HTR-8/SVneo (cell line): ENCODE data around the gene MATCAP1.

Source experiments
- DNase-seq: peaks from one replicate; pipeline ENCODE4 v3.0.0; 2011; ENCODE audit warnings: low spot score, mixed read lengths; ENCODE audit not compliant: insufficient read length
- FAIRE-seq: peaks from 2 replicates; lab custom pipeline; 2011; peaks lifted over from hg19 to GRCh38; lab: Jason Lieb, UNC

Gene MATCAP1

DNA sequence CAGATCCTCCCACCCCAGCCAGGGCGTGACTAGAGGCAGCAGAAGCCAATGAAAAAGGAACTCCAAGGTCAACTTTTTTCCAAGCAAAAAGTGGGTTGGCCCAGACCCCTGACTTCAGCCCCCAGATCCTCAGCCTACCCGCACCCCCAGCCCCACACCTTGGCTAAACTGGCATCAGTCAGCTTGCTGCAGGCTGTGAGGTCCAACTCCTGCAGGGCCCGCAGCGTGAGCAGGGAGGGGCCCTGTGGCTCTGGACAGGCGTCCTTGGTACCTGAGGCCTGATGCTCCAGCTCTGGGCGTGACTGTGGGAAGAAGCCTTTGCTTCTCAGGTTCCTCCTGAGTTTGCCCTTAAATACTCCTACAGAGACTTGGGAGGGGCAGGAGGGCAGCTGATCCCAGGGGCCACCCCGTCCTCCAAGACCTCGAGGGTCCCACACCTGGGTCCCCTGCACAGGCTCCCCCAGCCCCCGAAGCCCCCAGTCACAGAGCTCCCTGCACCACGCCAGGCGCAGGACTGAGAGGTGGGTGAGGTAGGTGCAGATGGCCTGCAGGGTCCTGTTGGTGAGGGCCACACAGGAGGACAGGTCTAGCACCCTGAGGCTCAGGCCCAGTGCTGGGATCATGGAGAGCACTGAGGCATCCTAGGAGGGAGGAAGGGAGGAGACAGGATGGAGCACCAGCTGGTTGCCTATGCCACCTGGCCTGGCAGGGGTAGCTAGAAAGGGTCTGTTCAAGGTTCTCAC lies 24.6 kb upstream of the MATCAP1 start:
- FAIRE-seq = no peak
- DNase-seq = no peak

DNA sequence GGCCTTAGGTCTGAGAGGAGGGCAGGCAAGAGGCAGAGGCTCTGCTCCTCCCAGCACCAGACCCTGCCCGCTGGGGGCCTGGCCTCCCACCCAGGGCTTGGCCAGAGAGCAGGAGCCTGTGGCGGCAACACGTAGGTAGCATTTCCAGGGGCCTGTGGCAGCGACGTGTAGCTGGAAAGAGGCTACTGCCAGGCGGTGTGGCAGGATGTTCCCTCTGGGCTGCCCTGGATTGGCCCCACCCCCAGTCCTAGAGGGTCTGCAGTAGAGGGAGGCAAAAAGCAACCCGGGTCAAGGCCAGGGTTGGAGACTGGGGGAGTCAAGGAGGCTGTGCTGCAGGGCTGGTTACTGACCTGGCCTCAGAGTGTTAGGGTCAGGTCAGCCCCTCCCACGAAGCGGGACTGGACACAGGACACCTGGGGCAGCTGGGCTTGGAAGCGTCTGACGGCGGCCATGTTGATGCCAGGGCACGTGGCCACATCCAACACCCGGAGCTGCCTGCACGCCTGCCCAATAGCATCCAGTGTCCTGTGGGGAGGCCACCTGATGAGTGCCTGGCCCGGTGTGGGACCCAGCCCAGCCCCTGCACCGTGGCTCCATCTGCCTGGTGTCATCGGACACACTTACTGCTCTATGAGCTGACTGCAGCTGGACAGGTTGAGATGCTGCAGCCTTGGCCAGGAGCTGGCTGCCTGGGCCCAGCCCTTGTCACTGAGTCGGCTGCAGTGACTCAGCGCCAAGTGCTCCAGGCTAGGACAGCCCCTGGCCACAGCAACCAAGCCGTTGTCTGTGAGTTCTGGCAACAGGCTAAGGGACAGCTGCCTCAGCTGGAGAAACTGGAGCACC lies 23.7 kb upstream of the MATCAP1 start:
- peak; percentile 83 for FAIRE-seq
- peak; percentile 28 for DNase-seq

DNA sequence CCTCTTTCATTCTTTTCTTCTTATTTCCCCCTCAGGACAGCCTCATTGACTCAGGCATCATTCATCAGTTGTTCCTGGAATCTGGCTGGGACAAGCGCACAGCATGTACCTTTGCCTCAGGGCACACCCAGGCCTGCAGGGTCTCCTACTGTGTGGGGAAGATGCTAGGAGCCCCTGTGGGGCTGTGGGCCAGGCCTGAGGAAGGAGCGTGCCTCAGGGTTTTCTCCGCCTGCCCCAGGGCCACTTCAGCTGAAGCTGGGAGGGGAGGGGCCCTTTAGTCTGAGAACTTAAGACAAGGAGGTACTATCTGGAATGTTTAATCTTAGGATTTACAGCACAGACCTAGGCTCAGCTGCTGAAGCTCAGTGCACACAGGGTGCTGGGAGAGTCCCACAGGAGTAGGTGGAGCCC lies 23.1 kb upstream of the MATCAP1 start:
- no peak for FAIRE-seq
- peak; percentile 40 for DNase-seq

DNA sequence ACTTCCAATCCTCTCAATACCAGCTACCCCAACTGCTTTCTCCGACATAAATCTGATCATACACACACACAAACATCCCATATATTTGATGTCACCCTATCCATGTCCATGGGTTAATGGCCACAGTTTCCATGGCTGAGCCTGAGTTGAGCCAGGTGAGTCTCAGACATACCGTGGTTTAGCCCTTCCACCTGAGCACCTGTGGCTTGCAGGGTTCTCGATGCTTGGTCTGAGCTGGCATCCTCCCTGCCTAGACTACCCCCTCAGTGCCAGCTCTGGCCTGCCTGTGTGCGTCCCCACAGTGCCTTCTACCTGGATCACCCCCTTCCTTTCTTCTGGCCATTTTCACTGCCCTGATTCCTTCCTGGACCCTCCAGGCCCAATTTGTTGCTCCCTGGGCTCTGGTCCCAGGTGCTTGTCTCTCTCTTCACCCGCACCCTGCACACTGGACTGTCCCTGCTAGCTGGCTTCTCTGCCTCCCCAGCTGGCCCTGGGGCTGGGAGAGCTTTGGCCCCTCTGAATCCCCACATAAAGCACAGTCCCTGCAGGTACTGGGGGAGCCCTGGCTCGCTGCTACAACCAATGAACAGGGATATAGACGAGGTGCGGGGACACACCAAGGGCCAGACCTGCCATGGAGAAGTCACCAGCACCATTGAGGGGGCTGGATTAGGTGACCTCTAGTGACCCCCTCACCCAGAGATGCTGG lies 22.5 kb upstream of the MATCAP1 start:
- DNase-seq (no peak), FAIRE-seq (peak; percentile 52)

DNA sequence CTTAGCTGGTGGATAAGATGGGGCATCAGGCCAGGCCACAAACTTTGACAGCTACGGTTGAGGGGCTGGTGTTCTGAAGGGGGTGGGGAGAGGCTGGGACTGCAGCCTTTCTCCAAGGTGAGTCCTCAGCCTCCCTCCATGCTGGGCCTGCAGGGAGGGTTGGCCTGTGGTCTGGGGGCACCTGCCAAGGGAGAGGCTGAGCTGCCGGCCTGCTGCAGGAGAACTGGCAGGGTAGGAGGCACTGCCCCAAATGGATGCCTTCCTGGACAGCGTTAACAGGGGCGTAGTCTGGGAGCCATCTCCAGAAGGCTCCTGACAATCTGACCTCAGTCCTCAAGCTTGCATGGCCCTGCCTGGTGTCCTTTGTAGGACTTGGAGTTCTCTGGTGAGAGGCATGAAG lies 20.3 kb upstream of the MATCAP1 start:
- DNase-seq = no peak
- FAIRE-seq = no peak

DNA sequence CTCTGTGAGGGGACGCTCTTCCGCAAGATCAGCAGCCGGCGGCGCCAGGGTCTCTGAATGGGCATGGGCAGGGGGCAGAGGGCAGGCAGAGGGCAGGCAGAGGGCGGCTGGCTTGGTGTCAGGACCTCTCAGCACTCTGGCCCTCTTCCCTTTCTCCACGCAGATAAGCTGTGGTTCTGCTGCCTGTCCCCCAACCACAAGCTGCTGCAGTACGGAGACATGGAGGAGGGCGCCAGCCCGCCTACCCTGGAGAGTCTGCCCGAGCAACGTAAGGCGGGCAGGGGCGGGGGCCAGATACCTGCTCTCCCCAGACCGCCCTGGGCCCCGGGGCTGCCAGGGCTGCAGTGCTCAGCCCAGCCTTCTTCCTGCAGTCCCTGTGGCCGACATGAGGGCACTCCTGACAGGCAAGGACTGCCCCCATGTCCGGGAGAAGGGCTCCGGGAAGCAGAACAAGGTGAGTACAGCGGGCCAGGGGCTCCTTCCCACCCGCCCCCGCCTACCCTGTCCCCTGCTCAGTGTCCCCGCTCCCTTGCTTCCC lies 19.3 kb upstream of the MATCAP1 start:
- FAIRE-seq = no peak
- no peak for DNase-seq

DNA sequence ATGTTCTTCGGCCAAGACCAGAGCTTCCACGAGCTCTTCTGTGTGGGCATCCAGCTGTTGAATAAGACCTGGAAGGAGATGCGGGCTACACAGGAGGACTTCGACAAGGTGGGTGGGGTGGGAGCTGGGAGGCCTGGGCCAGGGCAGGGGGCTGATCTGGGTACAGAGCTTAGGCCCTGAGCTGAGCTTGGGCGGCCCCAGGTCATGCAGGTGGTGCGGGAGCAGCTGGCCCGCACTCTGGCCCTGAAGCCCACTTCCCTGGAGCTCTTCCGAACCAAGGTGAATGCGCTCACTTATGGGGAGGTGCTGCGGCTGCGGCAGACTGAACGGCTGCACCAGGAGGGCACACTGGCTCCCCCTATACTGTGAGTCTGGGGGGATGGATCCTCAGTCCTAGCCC lies 18.7 kb upstream of the MATCAP1 start:
- no peak for FAIRE-seq

DNA sequence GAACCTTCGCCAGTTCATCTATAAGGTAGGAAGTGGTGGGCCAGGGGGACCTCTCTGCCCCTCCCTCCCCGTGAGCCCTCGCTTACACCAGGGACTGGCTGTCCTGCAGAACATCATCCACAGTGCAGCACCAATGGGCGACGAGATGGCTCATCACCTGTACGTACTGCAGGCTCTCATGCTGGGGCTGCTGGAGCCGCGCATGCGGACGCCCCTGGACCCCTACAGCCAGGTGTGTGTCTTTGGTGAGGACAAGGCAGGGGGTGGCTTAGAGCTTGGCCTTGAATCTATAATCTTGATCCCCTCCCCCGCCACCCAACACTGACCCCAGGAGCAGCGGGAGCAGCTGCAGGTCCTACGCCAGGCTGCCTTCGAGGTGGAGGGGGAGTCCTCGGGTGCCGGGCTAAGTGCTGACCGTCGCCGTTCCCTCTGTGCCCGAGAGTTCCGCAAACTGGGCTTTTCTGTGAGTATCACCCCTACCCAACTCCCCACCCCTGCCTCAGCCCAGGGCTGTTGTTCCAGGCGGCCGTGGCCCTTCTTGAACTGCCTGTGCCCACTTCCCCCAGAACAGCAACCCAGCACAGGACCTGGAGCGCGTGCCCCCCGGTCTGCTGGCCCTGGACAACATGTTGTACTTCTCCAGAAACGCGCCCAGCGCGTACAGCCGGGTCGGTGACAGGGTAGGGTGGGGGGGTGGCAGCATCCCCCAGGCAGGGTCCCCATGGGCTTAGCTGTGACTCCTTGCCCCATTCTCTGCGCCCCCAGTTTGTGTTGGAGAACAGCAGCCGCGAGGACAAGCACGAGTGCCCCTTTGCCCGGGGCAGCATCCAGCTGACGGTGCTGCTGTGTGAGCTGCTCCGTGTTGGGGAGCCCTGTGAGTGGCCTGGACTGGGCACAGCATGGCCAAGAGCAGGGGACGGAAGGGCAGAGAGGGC lies 17.9 kb upstream of the MATCAP1 start:
- FAIRE-seq (no peak), DNase-seq (no peak)

More for the DNA sequence above, 18.7 kb upstream of the MATCAP1 start:
- DNase-seq = no peak

DNA sequence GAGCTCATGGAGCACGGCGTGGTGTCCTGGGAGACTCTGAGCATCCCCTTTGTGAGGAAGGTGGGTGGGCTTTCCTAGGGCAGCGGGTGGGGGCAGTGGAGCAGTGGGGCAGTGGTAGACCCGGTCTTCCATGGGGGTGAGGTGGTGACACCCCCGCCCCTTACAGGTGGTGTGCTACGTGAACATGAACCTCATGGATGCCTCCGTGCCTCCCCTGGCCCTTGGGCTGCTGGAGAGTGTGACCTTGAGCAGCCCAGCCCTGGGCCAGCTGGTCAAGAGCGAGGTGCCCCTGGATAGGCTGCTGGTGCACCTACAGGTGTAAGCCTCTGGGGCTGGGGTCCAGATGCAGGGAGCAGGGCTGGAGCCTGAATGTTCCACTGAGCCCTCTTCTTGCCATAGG lies 16.7 kb upstream of the MATCAP1 start:
- no peak for DNase-seq
- FAIRE-seq = peak; percentile 51

DNA sequence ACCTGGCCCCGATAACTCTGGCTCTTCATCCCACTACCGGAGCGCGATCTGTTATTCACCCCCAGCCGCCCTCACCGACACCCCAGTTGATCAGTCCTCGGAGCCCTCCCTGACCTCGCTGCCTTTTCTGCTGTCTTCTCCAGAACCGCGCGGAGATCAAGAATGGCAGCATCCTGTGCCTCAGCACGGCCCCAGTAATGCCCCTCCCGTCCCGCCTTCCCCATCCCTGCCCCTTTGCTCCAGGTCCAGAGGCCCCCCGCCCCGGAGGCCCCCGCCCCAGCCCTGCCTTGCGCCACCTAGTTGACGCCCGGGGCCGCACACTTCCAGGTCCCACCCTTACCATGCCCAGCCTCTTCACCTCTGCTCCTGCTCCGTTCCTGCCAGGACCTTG lies 16.0 kb upstream of the MATCAP1 start:
- FAIRE-seq = no peak

DNA sequence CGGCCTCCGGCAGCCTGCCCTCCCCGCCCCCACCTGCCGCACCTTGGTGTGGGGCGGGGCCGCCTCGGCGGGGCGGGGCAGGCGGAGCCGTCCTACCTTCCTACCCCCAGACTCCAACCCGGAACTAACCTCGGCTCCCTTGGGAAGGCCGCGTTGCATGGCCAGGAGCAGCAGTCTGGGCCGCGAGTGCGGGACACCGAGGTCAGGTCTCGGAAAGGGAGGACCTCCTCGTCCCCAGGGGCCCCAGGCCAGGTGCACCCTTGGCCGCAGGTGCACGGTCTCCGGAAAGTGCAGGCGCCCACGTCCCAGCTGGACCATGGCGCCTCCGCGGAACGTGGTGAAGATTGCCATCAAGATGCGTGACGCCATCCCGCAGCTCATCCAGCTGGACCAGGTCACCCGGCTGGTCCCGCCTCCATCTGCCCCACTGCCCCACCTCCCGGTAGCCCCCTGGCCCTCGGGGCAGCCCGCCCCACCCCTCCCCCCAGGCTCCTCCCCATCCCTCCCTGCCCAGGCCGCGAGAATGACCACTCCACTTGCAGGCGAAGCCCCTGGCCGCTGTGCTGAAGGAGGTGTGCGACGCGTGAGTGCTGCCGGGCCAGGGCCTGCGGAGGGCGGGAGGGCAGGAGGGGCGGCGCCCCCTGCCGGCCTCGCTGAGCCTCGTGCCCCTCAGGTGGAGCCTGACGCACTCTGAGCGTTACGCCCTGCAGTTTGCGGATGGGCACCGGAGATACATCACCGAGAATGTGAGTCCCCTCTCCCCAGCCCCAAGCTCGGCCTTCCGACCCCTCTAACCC lies 15.4 kb upstream of the MATCAP1 start, which contains the start of gene ELMO3:
ELMO3 (plus strand) TSS at position 121 of the 797 bp plus-strand sequence; CDS start at position 317, 196 bp downstream.
- FAIRE-seq (no peak), DNase-seq (no peak)

More for the DNA sequence above, 16.0 kb upstream of the MATCAP1 start:
- DNase-seq = no peak

DNA sequence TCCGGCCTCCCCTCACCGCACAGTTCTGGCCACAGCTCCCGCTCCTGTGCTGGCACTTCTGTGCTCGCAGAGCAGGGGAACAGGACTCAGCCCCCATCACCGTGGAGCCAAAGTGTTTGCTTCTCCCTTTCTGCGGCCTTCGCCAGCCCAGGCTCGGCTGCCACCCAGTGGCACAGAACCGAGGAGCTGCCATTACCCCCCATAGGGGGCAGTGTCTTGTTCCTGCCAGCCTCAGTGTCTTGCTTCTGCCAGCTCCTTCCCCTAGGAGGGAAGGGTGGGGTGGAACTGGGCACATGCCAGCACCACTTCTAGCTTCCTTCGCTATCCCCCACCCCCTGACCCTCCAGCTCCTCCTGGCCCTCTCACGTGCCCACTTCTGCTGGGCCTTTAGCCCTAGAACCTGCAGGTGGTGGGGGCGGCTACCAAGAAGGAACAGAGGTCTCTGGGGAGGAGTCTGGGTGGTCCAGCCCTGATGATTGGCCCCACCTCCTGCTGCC lies 14.5 kb upstream of the MATCAP1 start:
- FAIRE-seq (no peak), DNase-seq (no peak)

DNA sequence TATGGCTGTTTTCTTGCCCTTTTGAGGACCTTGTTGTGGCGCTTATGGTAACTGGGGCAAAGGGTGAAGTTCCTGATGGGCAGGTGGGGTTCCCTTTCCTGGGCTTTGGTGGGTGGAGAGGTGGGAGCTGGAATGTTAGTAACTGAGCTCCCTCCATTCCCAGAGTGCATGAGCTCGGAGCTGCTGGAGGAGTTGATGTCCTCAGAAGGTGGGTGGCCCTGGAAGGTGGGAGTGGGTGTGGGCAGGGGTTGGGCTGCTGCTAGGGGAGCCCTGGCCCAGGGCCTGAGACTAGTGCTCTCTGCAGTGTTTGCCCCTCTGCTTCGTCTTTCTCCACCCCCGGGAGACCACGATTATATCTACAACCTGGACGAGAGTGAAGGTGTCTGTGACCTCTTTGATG lies 13.9 kb upstream of the MATCAP1 start:
- DNase-seq (no peak), FAIRE-seq (no peak)

DNA sequence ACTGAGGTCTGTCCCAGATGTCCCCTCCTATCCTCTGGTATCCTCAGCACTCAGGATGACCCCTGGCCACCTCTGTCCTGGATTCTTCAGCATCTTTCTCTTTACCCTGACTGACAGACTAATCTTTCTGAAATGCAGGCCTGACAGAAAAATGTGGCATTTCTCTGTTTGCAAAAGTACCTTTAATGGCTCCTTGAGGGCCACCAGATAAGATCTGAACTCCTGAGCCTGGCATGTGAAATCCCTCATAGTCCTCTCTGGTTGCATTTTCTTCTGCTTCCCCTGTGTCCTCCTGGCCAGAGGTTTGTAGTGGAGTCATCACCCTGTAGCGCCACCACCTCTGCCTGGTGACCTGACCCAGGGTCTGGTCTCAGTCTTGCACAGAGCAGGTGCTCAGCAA lies 13.1 kb upstream of the MATCAP1 start:
- no peak for DNase-seq
- no peak for FAIRE-seq

DNA sequence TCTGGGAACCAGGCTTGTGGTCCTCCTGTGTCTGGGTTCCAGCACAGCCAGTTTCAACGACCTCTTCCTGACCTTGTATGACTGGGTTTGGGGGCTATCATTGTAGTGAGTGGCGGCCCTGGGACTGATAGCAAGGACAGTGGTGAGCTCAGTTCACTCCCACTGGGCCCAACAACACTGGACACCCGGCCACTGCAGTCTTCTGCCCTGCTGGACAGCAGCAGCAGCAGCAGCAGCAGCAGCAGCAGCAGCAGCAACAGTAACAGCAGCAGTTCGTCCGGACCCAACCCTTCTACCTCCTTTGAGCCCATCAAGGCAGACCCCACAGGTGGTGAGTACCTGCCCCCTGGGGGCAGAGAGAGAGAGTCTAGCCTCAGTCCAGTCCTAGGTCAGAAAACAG lies 11.9 kb upstream of the MATCAP1 start:
- no peak for FAIRE-seq
- DNase-seq = no peak

DNA sequence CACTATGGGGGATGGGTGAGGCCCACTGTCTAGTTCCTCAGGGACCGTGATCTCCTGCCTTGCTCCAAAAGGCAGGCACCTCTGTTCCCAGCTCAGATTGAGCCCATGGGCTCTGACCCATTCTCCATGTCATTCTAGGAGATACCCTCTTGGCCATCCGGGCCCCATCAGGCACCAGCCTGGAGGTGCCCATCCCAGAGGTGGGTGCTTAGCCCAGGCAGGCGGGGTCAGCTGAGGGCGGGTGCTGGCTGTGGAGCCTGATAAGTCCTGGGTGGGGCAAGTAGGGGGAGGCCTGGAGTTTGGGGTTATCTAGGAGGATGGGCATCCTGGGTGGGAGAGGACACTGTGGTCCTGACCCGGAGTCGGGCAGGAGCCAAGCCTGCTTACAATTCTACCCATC lies 10.5 kb upstream of the MATCAP1 start:
- no peak for FAIRE-seq
- DNase-seq = no peak

DNA sequence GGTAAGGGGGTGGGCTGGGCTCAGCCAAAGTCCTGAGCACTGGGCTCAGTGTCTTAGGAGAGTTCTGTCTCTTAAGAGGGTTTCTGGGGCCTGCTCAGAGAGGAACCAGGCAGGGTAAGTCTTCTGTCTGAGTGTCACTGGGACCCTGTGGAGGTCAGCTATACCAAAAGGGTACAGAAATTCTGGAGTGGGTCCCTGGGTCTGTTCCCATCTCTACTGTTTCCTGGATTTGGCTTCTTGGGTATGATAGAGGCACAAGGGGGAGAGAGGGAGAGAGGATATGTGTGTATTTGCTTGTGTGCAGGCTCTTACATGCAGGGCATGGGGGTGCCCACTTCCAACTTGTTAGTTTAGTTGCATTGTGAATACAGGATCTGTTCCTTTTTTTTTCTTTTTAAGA lies 9.8 kb upstream of the MATCAP1 start:
- no peak for DNase-seq
- FAIRE-seq = no peak

DNA sequence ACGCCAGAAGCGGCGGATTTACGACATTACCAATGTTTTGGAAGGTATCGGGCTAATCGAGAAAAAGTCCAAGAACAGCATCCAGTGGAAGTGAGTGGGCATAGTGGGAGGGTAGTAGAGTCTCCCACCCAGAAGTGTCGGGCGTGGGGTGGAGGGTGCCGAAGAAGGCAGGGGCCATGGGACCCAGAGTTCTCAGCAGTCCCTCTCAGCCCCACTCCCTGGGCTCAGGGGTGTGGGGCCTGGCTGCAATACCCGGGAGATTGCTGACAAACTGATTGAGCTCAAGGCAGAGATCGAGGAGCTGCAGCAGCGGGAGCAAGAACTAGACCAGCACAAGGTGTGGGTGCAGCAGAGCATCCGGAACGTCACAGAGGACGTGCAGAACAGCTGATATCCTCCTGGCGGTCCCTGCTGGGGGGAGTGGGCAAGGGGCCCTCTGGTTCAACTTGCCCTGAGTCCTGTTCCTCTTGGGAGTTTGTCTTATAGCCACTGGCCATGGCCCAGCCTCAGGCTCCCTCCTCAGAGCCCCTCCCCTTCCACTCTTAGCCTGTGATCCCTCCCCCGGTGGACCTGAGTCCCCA lies 9.1 kb upstream of the MATCAP1 start:
- no peak for FAIRE-seq
- DNase-seq = no peak
